ENCODE data around the gene C4A.
"Not testable (repeated sequence)": the region's sequence is repeated elsewhere in the genome, so short reads cannot be mapped to it uniquely, and the experiment has no call there.

GRCh38 chr6:32044916-32045315 lies 63.1 kb downstream of the C4A start:
- TF ChIP-seq CTCF (conservative IDR thresholded peaks at IDR 0.05; ENCODE audit: low read depth, low read length); EZH2 (IDR thresholded peaks at IDR 0.05; ENCODE audit: low read length, unreplicated experiment): not testable (repeated sequence)
